ENCODE data around the gene JMJD6.
A peak's percentile ranks its signal among the peaks of the same experiment; 100 is the strongest.

- TF ChIP-seq POLR2A (IDR thresholded peaks at IDR 0.05; ENCODE audit: borderline replicate concordance, extremely low read depth, insufficient read depth, insufficient read length) (no peak), EZH2phosphoT487 (IDR thresholded peaks at IDR 0.05; ENCODE audit: borderline replicate concordance) (no peak), CTCF (IDR thresholded peaks at IDR 0.05 in 2 of 3, conservative IDR thresholded peaks at IDR 0.05 in 1 of 3; ENCODE audit: borderline replicate concordance in 1 of 3, insufficient read depth in 1 of 3, low read depth in 2 of 3, low read length in 2 of 3) (peak; percentile 90 to 99 (median 96)), EZH2 (IDR thresholded peaks at IDR 0.05) (no peak), EGR1 (IDR thresholded peaks at IDR 0.05; ENCODE audit: low read depth) (no peak), REST (IDR thresholded peaks at IDR 0.05; ENCODE audit: low read depth) (no peak), SIN3A (IDR thresholded peaks at IDR 0.05; ENCODE audit: low read depth) (no peak), SRF (IDR thresholded peaks at IDR 0.05; ENCODE audit: low read depth) (no peak), POLR2AphosphoS5 (IDR thresholded peaks at IDR 0.05; ENCODE audit: low read depth, low read length) (no peak), SP1 (IDR thresholded peaks at IDR 0.05; ENCODE audit: low read depth) (no peak), RAD21 (IDR thresholded peaks at IDR 0.05; ENCODE audit: low read depth) (peak; percentile 91), MAX (IDR thresholded peaks at IDR 0.05) (no peak)
Observed at GRCh38 chr17:76681222-76682137, 44.9 kb downstream of the JMJD6 start.
